Colonic mucosa (tissue), 4 donors: ENCODE results near the gene EDIL3. TPM values are rescaled to one million over a fixed set of nuclear protein-coding genes. Genes with fewer than 3 reads are reported as not detected.
A peak's percentile ranks its signal among the peaks of the same experiment; 100 is the strongest.

Source experiments
- DNase-seq: peaks from one replicate; pipeline ENCODE4 v3.0.0-alpha.2; 2020
- H3K27ac ChIP-seq: fragments of 200-600 bp; one replicate; pipeline ENCODE4 v1.8.0; 2021
- H3K27me3 ChIP-seq: fragments of 200-600 bp; one replicate; pipeline ENCODE4 v1.8.0; 2021
- H3K36me3 ChIP-seq: fragments of 200-600 bp; one replicate; pipeline ENCODE4 v1.8.0; 2021
- H3K4me1 ChIP-seq: fragments of 200-600 bp; one replicate; pipeline ENCODE4 v1.8.0; 2021; ENCODE audit warnings: mild to moderate bottlenecking
- H3K4me3 ChIP-seq: fragments of 200-600 bp; one replicate; pipeline ENCODE4 v1.8.0; 2021
- H3K9ac ChIP-seq, 2 donors: one replicate each; pipeline ENCODE4 v1.7.0; 2013; ENCODE audit warnings: control low read depth in 2 of 2, low read depth in 2 of 2, low read length in 2 of 2
- H3K9me3 ChIP-seq: fragments of 200-600 bp; one replicate; pipeline ENCODE4 v1.8.0; 2021
- CTCF ChIP-seq: fragments of 200-600 bp; IDR thresholded peaks from one replicate; pipeline ENCODE4 v1.8.0; 2022; ENCODE audit warnings: antibody characterized with exemption, mild to moderate bottlenecking
- intact Hi-C: fragments of 100-400 bp; cut with DNase I; formaldehyde crosslinking; loops from one replicate; pipeline ENCODE4 v1.14.1; 2022
- total RNA-seq, 2 donors: library from RNA; stranded (reverse); fragmentation: NEBNext Ultra II Directional in 1 of 2; extraction: Animal tissue kit (Norgen Biotek cat#: 25700) in 1 of 2; gene quantifications; one replicate each; pipeline ENCODE4 v1.2.1, GENCODE V29; 2021
- donor health status: healthy.
- donor health status: DM: no; HTN: no; CAD: no.
- donor health status: DM: no; HTN: no; CAD: no.

EDIL3 gene
- total RNA-seq, 2 donors from 2014 or later, result 23.6 to 27.5 TPM

- H3K4me1 ChIP-seq, result no peaks in the 10 kb centered on the region
These were observed 452.7 kb downstream of the EDIL3 start for GRCh38 chr5:83931969-83932368.

GRCh38 chr5:83927140-83927733, 457.4 kb downstream of the EDIL3 start:
- peak; percentile 67 for TF ChIP-seq CTCF
- no peak overlapping the region for H3K27ac ChIP-seq
- peak; percentile 80 for DNase-seq
- no peaks in the 10 kb centered on the region for H3K27me3 ChIP-seq
- H3K9me3 ChIP-seq, result no peaks in the 10 kb centered on the region
- no peak overlapping the region for H3K9ac ChIP-seq
- H3K4me3 ChIP-seq, result no peak overlapping the region
- peaks cover 5% of the 10 kb centered on the region for H3K4me1 ChIP-seq
- intact Hi-C loops, result loop anchor here (10.0 kb wide), 2 partner anchors 202 to 328 kb away; partner anchors contain the start of gene HAPLN1
- H3K36me3 ChIP-seq, result no peaks in the 10 kb centered on the region

More at GRCh38 chr5:83931969-83932368, 452.7 kb downstream of the EDIL3 start:
- H3K9ac ChIP-seq, result no peak overlapping the region
- TF ChIP-seq CTCF, result no peak
- no peak overlapping the region for H3K27ac ChIP-seq
- no peaks in the 10 kb centered on the region for H3K36me3 ChIP-seq
- H3K27me3 ChIP-seq, result no peaks in the 10 kb centered on the region
- no peaks in the 10 kb centered on the region for H3K9me3 ChIP-seq
- no peak for DNase-seq
- intact Hi-C loops, result no loop called here
- H3K4me3 ChIP-seq, result no peak overlapping the region

- H3K9ac ChIP-seq, result no peak overlapping the region
- no peak for DNase-seq
- intact Hi-C loops, result loop anchor here (10.0 kb wide), 2 partner anchors 201 to 329 kb away; partner anchors contain the start of gene HAPLN1
- H3K27ac ChIP-seq, result no peak overlapping the region
- H3K36me3 ChIP-seq, result no peaks in the 10 kb centered on the region
- no peak for TF ChIP-seq CTCF
- no peaks in the 10 kb centered on the region for H3K27me3 ChIP-seq
- H3K9me3 ChIP-seq, result no peaks in the 10 kb centered on the region
- H3K4me1 ChIP-seq, result peaks cover 5% of the 10 kb centered on the region
- no peak overlapping the region for H3K4me3 ChIP-seq
These were observed 458.7 kb downstream of the EDIL3 start for GRCh38 chr5:83925955-83926337.

GRCh38 chr5:83925321-83925954, 459.2 kb downstream of the EDIL3 start:
- H3K9me3 ChIP-seq, result no peaks in the 10 kb centered on the region
- intact Hi-C loops, result loop anchor here (10.0 kb wide), 2 partner anchors 201 to 329 kb away; partner anchors contain the start of gene HAPLN1
- DNase-seq, result no peak
- no peak overlapping the region for H3K4me3 ChIP-seq
- H3K27me3 ChIP-seq, result no peaks in the 10 kb centered on the region
- no peak for TF ChIP-seq CTCF
- H3K9ac ChIP-seq, result no peak overlapping the region
- no peak overlapping the region for H3K27ac ChIP-seq
- H3K36me3 ChIP-seq, result no peaks in the 10 kb centered on the region
- peaks cover 5% of the 10 kb centered on the region for H3K4me1 ChIP-seq

GRCh38 chr5:83924891-83925290, 459.8 kb downstream of the EDIL3 start:
- intact Hi-C loops, result loop anchor here (10.0 kb wide), 2 partner anchors 200 to 330 kb away; partner anchors contain the start of gene HAPLN1
- Histone ChIP-seq H3K27ac (no peak overlapping the region), H3K4me1 (peaks cover 5% of the 10 kb centered on the region), H3K9me3 (no peaks in the 10 kb centered on the region), H3K27me3 (no peaks in the 10 kb centered on the region), H3K4me3 (no peak overlapping the region), H3K36me3 (no peaks in the 10 kb centered on the region), H3K9ac (no peak overlapping the region)
- TF ChIP-seq CTCF, result no peak
- no peak for DNase-seq
